OCI-LY7 (cell line): ENCODE results near the gene PCYT1B. TPM values are rescaled to one million over a fixed set of nuclear protein-coding genes. Genes with fewer than 3 reads are reported as not detected.

Experiments used
- BruUV-seq: library from RNA; stranded (reverse); fragments of 400-500 nt; replicated peaks from 2 replicates; lab custom pipeline; 2021; lab: Mats Ljungman, UMichigan
- CTCF ChIA-PET: fragments of 300-600 bp; sonication (Branson Sonifier 250); formaldehyde crosslinking; loops from one replicate; lab custom pipeline; 2022; ENCODE audit warnings: antibody characterized with exemption; ENCODE audit not compliant: unreplicated experiment; lab: Charles Lee
- POLR2A ChIA-PET: fragments of 300-600 bp; sonication (Branson Sonifier 250); formaldehyde crosslinking; loops from one replicate; lab custom pipeline; 2022; ENCODE audit warnings: antibody characterized with exemption; lab: Charles Lee
- DNase-seq: peaks from one replicate; pipeline ENCODE4 v3.0.0-alpha.2; 2015; ENCODE audit warnings: low spot score
- H2AFZ ChIP-seq: fragments of 200-600 bp; sonication (generic), shearing (Covaris generic); 2 replicates; pipeline ENCODE4 v1.6.1; 2014; ENCODE audit warnings: mild to moderate bottlenecking, antibody characterized with exemption, low read length, moderate library complexity
- H3K27ac ChIP-seq: fragments of 200-600 bp; sonication (generic); 2 replicates; pipeline ENCODE4 v1.5.1; 2014; ENCODE audit warnings: mixed run types, low read depth, mild to moderate bottlenecking, moderate library complexity, low read length, inconsistent platforms; ENCODE audit not compliant: poor library complexity, severe bottlenecking
- H3K36me3 ChIP-seq: fragments of 200-600 bp; sonication (generic); 2 replicates; pipeline ENCODE4 v1.6.1; 2014; ENCODE audit warnings: mild to moderate bottlenecking, antibody characterized with exemption, low read length, moderate library complexity, mixed read lengths; ENCODE audit not compliant: insufficient read depth
- H3K4me1 ChIP-seq: fragments of 200-600 bp; sonication (generic); 2 replicates; pipeline ENCODE4 v1.5.1; 2014; ENCODE audit warnings: mild to moderate bottlenecking, low read length; ENCODE audit not compliant: insufficient read depth, poor library complexity, severe bottlenecking
- H3K4me2 ChIP-seq: fragments of 200-600 bp; sonication (generic); 2 replicates; pipeline ENCODE4 v1.6.1; 2014; ENCODE audit warnings: mild to moderate bottlenecking, low read length
- H3K4me3 ChIP-seq: fragments of 200-600 bp; sonication (generic); 2 replicates; pipeline ENCODE4 v1.5.1; 2014; ENCODE audit warnings: mild to moderate bottlenecking, low read depth, low read length; ENCODE audit not compliant: poor library complexity, severe bottlenecking
- H3K79me2 ChIP-seq: fragments of 200-600 bp; sonication (generic); 2 replicates; pipeline ENCODE4 v1.6.1; 2016; ENCODE audit warnings: low read depth, mild to moderate bottlenecking, low read length, moderate library complexity, mixed read lengths; ENCODE audit not compliant: insufficient read depth
- H3K9me2 ChIP-seq: fragments of 200-600 bp; sonication (generic); 2 replicates; pipeline ENCODE4 v1.6.1; 2016; ENCODE audit warnings: mild to moderate bottlenecking, low read length, mixed read lengths; ENCODE audit not compliant: insufficient read depth
- H3K9me3 ChIP-seq: fragments of 200-600 bp; sonication (generic); 2 replicates; pipeline ENCODE4 v1.6.1; 2014; ENCODE audit warnings: mild to moderate bottlenecking, mixed run types, low read length, mixed read lengths
- H4K20me1 ChIP-seq: fragments of 200-600 bp; sonication (generic); 2 replicates; pipeline ENCODE4 v1.6.1; 2014; ENCODE audit warnings: mild to moderate bottlenecking, antibody characterized with exemption, low read length, moderate library complexity, mixed read lengths; ENCODE audit not compliant: insufficient read depth
- EZH2phosphoT487 ChIP-seq: fragments of 200-600 bp; sonication (generic); IDR thresholded peaks from 2 replicates; pipeline ENCODE4 v1.6.1; 2018; ENCODE audit warnings: low read depth, borderline replicate concordance, mild to moderate bottlenecking, mixed run types, antibody characterized with exemption, low read length, moderate library complexity, mixed read lengths
- intact Hi-C: fragments of 100-400 bp; cut with micrococcal nuclease; formaldehyde crosslinking; loops from one replicate; pipeline ENCODE4 v1.10.0; 2022; ENCODE audit not compliant: unreplicated experiment
- small RNA-seq: library from RNA; depleted of rRNA; stranded (forward); fragments of <200 nt; gene quantifications from one replicate; pipeline ENCODE3, GENCODE V24; 2014
- total RNA-seq, 2 experiments: library from RNA; depleted of rRNA in 1 of 2; stranded (reverse); fragments of >200 nt in 1 of 2; shearing (Covaris generic) in 1 of 2; gene quantifications; 2 replicates each; pipeline ENCODE4 v1.2.3, GENCODE V29; 2014 to 2022
- TF ChIP-seq, protein P1 (sequence below): fragments of 200-600 bp; sonication (generic); conservative IDR thresholded peaks from 2 replicates; pipeline ENCODE4 v1.5.1; 2014; ENCODE audit warnings: mild to moderate bottlenecking, antibody characterized with exemption, low read length, moderate library complexity, mixed read lengths

Gene PCYT1B
- total RNA-seq, 2 experiments from 2014 or later: not detected

DNA sequence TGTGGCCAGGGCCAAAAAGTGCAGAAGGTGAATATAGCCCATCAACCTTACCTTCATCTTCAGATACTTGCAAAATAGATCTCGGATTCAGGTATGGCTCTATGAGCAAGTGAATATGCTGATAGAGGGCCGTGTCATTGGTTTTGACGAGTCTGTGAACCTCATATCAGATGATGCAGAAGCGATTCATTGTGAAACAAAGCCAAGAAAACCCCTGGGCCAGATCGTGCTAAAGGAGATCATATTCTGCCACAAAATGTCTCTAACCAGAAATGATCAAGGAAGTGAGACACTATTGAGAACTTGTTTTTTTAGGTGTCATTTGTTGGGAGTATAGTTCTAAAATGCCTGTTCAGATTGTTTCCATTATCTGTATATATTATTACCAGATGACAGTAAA lies 133.7 kb downstream of the PCYT1B start:
- no peaks in the 10 kb centered on the region for H3K9me3 ChIP-seq
- no peaks in the 10 kb centered on the region; the same call in 1 of the 2 replicates for H3K36me3 ChIP-seq
- H3K27ac ChIP-seq: no peak overlapping the region
- H3K4me2 ChIP-seq: no peak overlapping the region
- ChIA-PET POLR2A (no interaction called here), CTCF (no interaction called here)
- no peak for DNase-seq
- no peak overlapping the region for H2AFZ ChIP-seq
- H3K79me2 ChIP-seq: no peaks in the 10 kb centered on the region
- intact Hi-C loops: no loop called here
- no TSS peak for BruUV-seq
- no peak overlapping the region for H3K4me3 ChIP-seq
- TF ChIP-seq EZH2phosphoT487: no peak
- TF ChIP-seq, protein P1, sequence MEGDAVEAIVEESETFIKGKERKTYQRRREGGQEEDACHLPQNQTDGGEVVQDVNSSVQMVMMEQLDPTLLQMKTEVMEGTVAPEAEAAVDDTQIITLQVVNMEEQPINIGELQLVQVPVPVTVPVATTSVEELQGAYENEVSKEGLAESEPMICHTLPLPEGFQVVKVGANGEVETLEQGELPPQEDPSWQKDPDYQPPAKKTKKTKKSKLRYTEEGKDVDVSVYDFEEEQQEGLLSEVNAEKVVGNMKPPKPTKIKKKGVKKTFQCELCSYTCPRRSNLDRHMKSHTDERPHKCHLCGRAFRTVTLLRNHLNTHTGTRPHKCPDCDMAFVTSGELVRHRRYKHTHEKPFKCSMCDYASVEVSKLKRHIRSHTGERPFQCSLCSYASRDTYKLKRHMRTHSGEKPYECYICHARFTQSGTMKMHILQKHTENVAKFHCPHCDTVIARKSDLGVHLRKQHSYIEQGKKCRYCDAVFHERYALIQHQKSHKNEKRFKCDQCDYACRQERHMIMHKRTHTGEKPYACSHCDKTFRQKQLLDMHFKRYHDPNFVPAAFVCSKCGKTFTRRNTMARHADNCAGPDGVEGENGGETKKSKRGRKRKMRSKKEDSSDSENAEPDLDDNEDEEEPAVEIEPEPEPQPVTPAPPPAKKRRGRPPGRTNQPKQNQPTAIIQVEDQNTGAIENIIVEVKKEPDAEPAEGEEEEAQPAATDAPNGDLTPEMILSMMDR: no peak
- H3K9me2 ChIP-seq: no peaks in the 10 kb centered on the region
- no peaks in the 10 kb centered on the region for H4K20me1 ChIP-seq
- no peaks in the 10 kb centered on the region for H3K4me1 ChIP-seq

DNA sequence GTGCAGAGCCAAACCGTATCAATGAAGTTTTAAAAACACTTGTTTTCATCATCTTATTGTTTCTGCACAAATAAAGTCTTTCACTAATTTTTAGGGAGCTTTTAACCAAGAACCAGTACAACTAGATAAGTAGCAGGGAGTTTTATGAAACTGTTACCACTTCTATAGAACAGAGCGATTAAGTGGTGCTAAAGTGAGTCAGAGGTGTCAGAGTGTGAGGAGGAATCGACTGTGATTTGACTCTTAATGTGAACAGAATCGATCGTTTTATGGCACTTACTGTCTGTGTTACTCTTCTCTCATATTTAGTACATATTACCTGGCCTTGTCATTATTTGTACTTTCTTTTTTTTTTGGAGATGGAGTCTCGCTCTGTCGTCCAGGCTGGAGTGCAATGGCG lies 138.8 kb downstream of the PCYT1B start:
- Histone ChIP-seq H2AFZ (no peak overlapping the region), H3K79me2 (no peaks in the 10 kb centered on the region), H3K4me1 (no peaks in the 10 kb centered on the region), H3K9me3 (no peaks in the 10 kb centered on the region), H3K36me3 (peaks cover 6% of the 10 kb centered on the region), H4K20me1 (no peaks in the 10 kb centered on the region), H3K4me2 (no peak overlapping the region), H3K27ac (no peak overlapping the region), H3K4me3 (no peak overlapping the region), H3K9me2 (no peaks in the 10 kb centered on the region)
- intact Hi-C loops: no loop called here
- TF ChIP-seq EZH2phosphoT487: no peak
- TF ChIP-seq, protein P1: no peak
- no peak for DNase-seq
- CTCF ChIA-PET: no interaction called here
- BruUV-seq: no TSS peak
- POLR2A ChIA-PET: no interaction called here

Small RNA genes lying within 50 kb of the gene (small RNA-seq; reads per million reads assigned to genes)
- gene SNRPEP9: not detected

Other genes starting within 250 kb of the PCYT1B start
- 22.6 and 24.5 TPM in 2 replicates for gene PDK3, start 182.1 kb downstream of the PCYT1B start, total RNA-seq (2014; rRNA removed; shearing (Covaris generic))
- 32.2 and 35.1 TPM in 2 replicates for gene PDK3, start 182.1 kb downstream of the PCYT1B start, total RNA-seq (2022)
- gene POLA1, start 46.6 kb upstream of the PCYT1B start, total RNA-seq (2014; rRNA removed; shearing (Covaris generic)): 58.0 and 60.1 TPM in 2 replicates
- 62.2 and 65.1 TPM in 2 replicates for gene POLA1, start 46.6 kb upstream of the PCYT1B start, total RNA-seq (2022)